ENCODE measurements around the gene ZBTB7C. TPM values are rescaled to one million over a fixed set of nuclear protein-coding genes. Genes with fewer than 3 reads are reported as not detected.

Gene ZBTB7C
- total and polyA plus RNA-seq, 4 donors: 0.19 to 1.1 (median 0.45) TPM

DNA sequence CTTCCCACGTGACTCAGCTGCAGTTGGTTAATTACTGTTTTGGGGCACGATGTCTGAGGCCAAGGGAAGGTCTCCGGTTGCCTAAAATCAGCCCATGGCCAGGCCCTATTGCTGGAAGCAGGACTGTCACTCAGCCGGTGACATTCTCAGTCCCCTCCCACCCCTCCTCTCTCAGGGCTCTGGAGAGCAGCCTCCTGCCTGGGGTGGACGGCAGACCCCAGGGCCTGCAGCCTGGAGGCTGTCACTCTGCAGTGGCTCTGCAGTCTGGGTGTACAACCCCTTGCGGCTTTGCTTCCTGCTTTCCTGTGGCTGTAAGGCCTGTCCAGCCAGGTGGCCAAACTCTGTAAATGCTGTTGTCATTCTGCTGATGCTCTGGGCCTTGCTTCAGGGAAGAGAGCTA, 32.8 kb downstream of the ZBTB7C start:
- 65% methylated on average over 6 of the region's 6 CpGs for WGBS

More for the DNA sequence above, 32.8 kb downstream of the ZBTB7C start:
- Histone ChIP-seq H3K27ac (ENCODE audit: low read depth in 1 of 2, low read length in 2 of 2) (no peak overlapping the region), H3K4me1 (ENCODE audit: control insufficient read depth in 4 of 4, insufficient read depth in 4 of 4, low read length in 3 of 4) (no peaks in the 10 kb centered on the region), H3K9ac (ENCODE audit: low read depth in 1 of 2, low read length in 2 of 2) (no peak overlapping the region), H3K9me3 (ENCODE audit: control insufficient read depth in 4 of 4, low read length in 3 of 4) (no peaks in the 10 kb centered on the region), H3K27me3 (ENCODE audit: control insufficient read depth in 4 of 4, insufficient read depth in 4 of 4, low read length in 3 of 4) (peaks cover 0 to 2% (median 0%) of the 10 kb centered on the region in 4 donors), H3K36me3 (ENCODE audit: control insufficient read depth in 4 of 4, insufficient read depth in 3 of 4, low read depth in 1 of 4, low read length in 3 of 4) (no peaks in the 10 kb centered on the region), H3K4me3 (ENCODE audit: low read depth in 1 of 3, low read length in 3 of 3) (no peak overlapping the region)
- TF ChIP-seq, protein P1, sequence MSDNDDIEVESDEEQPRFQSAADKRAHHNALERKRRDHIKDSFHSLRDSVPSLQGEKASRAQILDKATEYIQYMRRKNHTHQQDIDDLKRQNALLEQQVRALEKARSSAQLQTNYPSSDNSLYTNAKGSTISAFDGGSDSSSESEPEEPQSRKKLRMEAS (IDR thresholded peaks at IDR 0.05): no peak
- TF ChIP-seq NR2F2 (IDR thresholded peaks at IDR 0.05): no peak
- no peak for TF ChIP-seq FOXA2 (IDR thresholded peaks at IDR 0.05)
- no peak for TF ChIP-seq RXRA (IDR thresholded peaks at IDR 0.05)
- TF ChIP-seq, protein P2, sequence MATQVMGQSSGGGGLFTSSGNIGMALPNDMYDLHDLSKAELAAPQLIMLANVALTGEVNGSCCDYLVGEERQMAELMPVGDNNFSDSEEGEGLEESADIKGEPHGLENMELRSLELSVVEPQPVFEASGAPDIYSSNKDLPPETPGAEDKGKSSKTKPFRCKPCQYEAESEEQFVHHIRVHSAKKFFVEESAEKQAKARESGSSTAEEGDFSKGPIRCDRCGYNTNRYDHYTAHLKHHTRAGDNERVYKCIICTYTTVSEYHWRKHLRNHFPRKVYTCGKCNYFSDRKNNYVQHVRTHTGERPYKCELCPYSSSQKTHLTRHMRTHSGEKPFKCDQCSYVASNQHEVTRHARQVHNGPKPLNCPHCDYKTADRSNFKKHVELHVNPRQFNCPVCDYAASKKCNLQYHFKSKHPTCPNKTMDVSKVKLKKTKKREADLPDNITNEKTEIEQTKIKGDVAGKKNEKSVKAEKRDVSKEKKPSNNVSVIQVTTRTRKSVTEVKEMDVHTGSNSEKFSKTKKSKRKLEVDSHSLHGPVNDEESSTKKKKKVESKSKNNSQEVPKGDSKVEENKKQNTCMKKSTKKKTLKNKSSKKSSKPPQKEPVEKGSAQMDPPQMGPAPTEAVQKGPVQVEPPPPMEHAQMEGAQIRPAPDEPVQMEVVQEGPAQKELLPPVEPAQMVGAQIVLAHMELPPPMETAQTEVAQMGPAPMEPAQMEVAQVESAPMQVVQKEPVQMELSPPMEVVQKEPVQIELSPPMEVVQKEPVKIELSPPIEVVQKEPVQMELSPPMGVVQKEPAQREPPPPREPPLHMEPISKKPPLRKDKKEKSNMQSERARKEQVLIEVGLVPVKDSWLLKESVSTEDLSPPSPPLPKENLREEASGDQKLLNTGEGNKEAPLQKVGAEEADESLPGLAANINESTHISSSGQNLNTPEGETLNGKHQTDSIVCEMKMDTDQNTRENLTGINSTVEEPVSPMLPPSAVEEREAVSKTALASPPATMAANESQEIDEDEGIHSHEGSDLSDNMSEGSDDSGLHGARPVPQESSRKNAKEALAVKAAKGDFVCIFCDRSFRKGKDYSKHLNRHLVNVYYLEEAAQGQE (IDR thresholded peaks at IDR 0.05): no peak
- TF ChIP-seq SP1 (IDR thresholded peaks at IDR 0.05): no peak
- no peak for TF ChIP-seq RAD21 (IDR thresholded peaks at IDR 0.05)
- TF ChIP-seq JUND (IDR thresholded peaks at IDR 0.05): no peak
- no peak for TF ChIP-seq HNF4A (conservative IDR thresholded peaks at IDR 0.05)
- TF ChIP-seq, protein P3, sequence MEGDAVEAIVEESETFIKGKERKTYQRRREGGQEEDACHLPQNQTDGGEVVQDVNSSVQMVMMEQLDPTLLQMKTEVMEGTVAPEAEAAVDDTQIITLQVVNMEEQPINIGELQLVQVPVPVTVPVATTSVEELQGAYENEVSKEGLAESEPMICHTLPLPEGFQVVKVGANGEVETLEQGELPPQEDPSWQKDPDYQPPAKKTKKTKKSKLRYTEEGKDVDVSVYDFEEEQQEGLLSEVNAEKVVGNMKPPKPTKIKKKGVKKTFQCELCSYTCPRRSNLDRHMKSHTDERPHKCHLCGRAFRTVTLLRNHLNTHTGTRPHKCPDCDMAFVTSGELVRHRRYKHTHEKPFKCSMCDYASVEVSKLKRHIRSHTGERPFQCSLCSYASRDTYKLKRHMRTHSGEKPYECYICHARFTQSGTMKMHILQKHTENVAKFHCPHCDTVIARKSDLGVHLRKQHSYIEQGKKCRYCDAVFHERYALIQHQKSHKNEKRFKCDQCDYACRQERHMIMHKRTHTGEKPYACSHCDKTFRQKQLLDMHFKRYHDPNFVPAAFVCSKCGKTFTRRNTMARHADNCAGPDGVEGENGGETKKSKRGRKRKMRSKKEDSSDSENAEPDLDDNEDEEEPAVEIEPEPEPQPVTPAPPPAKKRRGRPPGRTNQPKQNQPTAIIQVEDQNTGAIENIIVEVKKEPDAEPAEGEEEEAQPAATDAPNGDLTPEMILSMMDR (IDR thresholded peaks at IDR 0.05; ENCODE audit: low read depth, low read length, missing input control): no peak
- TF ChIP-seq, protein P4, sequence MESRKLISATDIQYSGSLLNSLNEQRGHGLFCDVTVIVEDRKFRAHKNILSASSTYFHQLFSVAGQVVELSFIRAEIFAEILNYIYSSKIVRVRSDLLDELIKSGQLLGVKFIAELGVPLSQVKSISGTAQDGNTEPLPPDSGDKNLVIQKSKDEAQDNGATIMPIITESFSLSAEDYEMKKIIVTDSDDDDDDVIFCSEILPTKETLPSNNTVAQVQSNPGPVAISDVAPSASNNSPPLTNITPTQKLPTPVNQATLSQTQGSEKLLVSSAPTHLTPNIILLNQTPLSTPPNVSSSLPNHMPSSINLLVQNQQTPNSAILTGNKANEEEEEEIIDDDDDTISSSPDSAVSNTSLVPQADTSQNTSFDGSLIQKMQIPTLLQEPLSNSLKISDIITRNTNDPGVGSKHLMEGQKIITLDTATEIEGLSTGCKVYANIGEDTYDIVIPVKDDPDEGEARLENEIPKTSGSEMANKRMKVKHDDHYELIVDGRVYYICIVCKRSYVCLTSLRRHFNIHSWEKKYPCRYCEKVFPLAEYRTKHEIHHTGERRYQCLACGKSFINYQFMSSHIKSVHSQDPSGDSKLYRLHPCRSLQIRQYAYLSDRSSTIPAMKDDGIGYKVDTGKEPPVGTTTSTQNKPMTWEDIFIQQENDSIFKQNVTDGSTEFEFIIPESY (IDR thresholded peaks at IDR 0.05): no peak
- TF ChIP-seq, protein P5, sequence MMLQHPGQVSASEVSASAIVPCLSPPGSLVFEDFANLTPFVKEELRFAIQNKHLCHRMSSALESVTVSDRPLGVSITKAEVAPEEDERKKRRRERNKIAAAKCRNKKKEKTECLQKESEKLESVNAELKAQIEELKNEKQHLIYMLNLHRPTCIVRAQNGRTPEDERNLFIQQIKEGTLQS (IDR thresholded peaks at IDR 0.05): no peak
- TF ChIP-seq FOXA1 (IDR thresholded peaks at IDR 0.05): no peak
- DNase-seq (ENCODE audit: low spot score): no peak

All from liver (tissue), 9 donors.